HUES64 (cell line): ENCODE results near the gene NECTIN1.

Experiments used
- H3K27ac ChIP-seq: 2 replicates; pipeline ENCODE4 v1.7.0; 2013; ENCODE audit warnings: low read depth, low read length, inconsistent platforms
- H3K27me3 ChIP-seq: 2 replicates; pipeline ENCODE4 v1.6.1; 2013; ENCODE audit warnings: mild to moderate bottlenecking, low read length; ENCODE audit not compliant: insufficient read depth
- H3K36me3 ChIP-seq: 2 replicates; pipeline ENCODE4 v1.6.1; 2013; ENCODE audit warnings: mild to moderate bottlenecking, low read length; ENCODE audit not compliant: insufficient read depth
- H3K4me1 ChIP-seq: 2 replicates; pipeline ENCODE4 v1.6.1; 2013; ENCODE audit warnings: mild to moderate bottlenecking, low read length, moderate library complexity; ENCODE audit not compliant: insufficient read depth
- H3K4me3 ChIP-seq: 2 replicates; pipeline ENCODE4 v1.5.1; 2013; ENCODE audit warnings: mild to moderate bottlenecking, low read length, moderate library complexity
- H3K9ac ChIP-seq: 2 replicates; pipeline ENCODE4 v1.6.1; 2013; ENCODE audit warnings: mild to moderate bottlenecking, low read depth, low read length
- H3K9me3 ChIP-seq: 2 replicates; pipeline ENCODE4 v1.6.1; 2013; ENCODE audit warnings: low read depth, low read length; ENCODE audit not compliant: insufficient read depth
- WGBS: fragments of 150-250, 120-280 bp; methylation state at CpG from one replicate; pipeline ENCODE4 v1.1.7; 2013; ENCODE audit warnings: missing lambda C conversion rate; 5-methylcytosine and 5-hydroxymethylcytosine counted together

The NECTIN1 gene

GRCh38 chr11:119676461-119677020 is 52.5 kb downstream of the NECTIN1 start:
- Histone ChIP-seq H3K27ac (no peak overlapping the region), H3K4me3 (no peak overlapping the region), H3K4me1 (no peaks in the 10 kb centered on the region), H3K9ac (no peak overlapping the region), H3K9me3 (peaks cover 13% of the 10 kb centered on the region), H3K27me3 (no peaks in the 10 kb centered on the region), H3K36me3 (peaks cover 69% of the 10 kb centered on the region)
- 89% methylated on average over 10 of the region's 10 CpGs for WGBS

DNA sequence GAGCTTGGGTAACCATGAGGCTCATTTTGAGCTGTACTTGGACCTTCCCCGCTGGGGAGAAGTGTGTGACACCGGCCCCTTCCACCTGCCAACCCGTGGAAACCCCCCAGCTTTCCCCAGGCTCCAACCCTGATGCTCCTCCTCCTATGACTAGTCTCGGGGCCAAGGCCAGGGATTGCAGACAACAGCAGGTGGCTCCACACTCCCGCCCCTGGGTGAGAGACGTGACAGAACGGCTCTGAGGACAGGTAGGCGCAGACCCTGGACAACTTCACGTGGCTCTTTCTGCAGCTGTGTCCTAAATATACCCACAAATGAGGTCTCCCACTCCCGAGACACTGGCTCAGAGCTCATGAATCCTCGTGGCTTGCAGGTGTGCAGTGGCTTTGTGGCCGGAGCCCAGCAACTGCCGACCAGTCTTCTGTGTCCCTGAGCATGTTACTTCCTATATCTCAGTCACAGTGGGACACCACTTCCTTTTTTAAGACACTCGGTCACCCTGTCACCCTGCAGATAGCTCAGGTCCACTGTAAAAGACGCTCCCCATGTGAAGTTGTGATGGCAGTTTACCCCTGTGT is 55.2 kb downstream of the NECTIN1 start:
- peaks cover 13% of the 10 kb centered on the region for H3K9me3 ChIP-seq
- H3K4me3 ChIP-seq, result no peak overlapping the region
- no peaks in the 10 kb centered on the region for H3K4me1 ChIP-seq
- WGBS, result 86% methylated on average over 15 of the region's 15 CpGs
- no peak overlapping the region for H3K27ac ChIP-seq
- H3K9ac ChIP-seq, result no peak overlapping the region
- H3K36me3 ChIP-seq, result peaks cover 71% of the 10 kb centered on the region
- no peaks in the 10 kb centered on the region for H3K27me3 ChIP-seq

DNA sequence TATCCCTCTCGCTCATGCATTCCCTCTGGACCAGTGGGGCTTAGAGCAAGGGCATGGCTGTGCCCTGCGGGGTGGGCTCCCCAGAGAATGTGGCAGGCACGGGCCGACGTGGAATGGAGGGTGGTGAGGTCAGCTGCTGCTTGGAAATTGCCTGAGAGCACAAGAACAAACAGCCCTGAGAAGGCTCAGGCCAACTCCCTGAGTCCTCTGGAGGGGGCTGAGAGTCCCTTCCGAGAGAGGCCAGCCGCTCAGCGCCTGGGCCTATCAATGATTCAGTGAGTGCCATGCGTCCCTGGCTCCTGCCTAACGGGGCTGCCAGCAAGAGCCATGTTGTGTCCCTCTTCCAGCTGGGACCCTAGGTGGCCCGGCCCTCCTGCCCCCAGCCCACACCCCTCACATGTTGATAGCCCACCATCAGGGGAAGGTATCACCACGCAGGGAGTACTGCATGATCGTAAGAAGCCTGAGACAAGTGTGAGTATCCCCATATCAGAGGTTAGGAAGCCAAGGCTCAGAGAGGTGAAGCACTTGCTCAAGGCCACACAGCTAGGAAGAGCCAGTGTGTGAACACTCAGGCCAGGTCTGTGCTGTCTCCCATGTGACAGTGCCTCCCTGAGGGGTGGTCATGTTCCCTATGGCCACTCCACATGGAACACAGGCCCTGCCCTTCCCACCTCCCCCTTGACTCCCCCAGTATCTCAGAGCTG is 55.8 kb downstream of the NECTIN1 start:
- Histone ChIP-seq H3K36me3 (peaks cover 67% of the 10 kb centered on the region), H3K4me1 (no peaks in the 10 kb centered on the region), H3K27me3 (no peaks in the 10 kb centered on the region), H3K9ac (no peak overlapping the region), H3K4me3 (no peak overlapping the region), H3K27ac (no peak overlapping the region), H3K9me3 (peaks cover 9% of the 10 kb centered on the region)
- WGBS, result 93% methylated on average over 13 of the region's 13 CpGs

- H3K9ac ChIP-seq, result no peak overlapping the region
- H3K9me3 ChIP-seq, result peaks cover 3% of the 10 kb centered on the region; the same call in 1 of the 2 replicates
- 93% methylated on average over 7 of the region's 7 CpGs for WGBS
- no peaks in the 10 kb centered on the region for H3K4me1 ChIP-seq
- no peaks in the 10 kb centered on the region for H3K27me3 ChIP-seq
- peaks cover 61% of the 10 kb centered on the region for H3K36me3 ChIP-seq
- no peak overlapping the region for H3K4me3 ChIP-seq
- H3K27ac ChIP-seq, result no peak overlapping the region
Observed at GRCh38 chr11:119672597-119672996, 56.4 kb downstream of the NECTIN1 start.

- H3K27me3 ChIP-seq, result no peaks in the 10 kb centered on the region
- no peaks in the 10 kb centered on the region for H3K9me3 ChIP-seq
- no peaks in the 10 kb centered on the region for H3K4me1 ChIP-seq
- H3K36me3 ChIP-seq, result peaks cover 51% of the 10 kb centered on the region
- H3K27ac ChIP-seq, result no peak overlapping the region
- H3K9ac ChIP-seq, result no peak overlapping the region
- no peak overlapping the region for H3K4me3 ChIP-seq
- WGBS, result 91% methylated on average over 12 of the region's 12 CpGs
Observed at GRCh38 chr11:119671561-119672015, 57.4 kb downstream of the NECTIN1 start.

DNA sequence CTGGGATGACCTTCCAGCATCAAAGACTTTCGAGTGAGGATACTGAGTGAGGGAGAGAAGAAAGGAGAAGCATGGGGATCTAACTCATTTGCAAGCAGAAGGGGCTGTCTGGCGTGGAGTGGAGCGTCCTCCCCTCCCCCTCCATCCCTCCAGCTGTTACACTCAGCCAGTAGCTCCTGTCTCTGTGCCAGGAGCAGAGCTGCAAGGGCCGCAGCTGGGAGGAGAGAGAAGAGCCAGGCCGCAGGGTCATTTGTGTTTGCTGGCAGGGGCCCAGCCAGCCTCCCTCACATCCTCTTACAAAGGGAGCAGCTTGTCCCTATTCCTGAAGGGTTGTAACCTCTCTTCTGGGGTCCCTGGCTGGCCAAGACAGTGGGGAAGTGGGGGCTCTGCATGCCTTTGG is 57.9 kb downstream of the NECTIN1 start:
- Histone ChIP-seq H3K4me1 (no peaks in the 10 kb centered on the region), H3K27ac (no peak overlapping the region)

DNA sequence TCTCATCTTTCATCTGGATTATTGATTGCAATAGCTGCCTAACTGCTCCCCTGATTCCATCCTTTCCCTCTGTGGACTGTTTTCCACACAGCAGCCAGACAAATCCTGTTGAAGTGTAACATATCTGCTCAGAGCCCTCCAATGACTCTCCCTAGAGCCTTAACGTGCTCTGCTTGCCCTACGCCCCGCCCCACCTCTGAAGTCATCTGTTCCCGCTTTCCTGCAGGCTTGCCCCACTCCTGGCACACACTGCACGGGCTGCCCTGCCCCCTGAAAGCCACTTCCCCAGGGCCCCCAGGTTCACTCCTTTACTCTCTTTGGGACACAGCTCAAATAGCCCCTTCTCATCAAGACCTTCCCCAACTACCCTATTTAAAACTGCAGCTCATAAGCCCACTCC is 59.5 kb downstream of the NECTIN1 start:
- peaks cover 40% of the 10 kb centered on the region for H3K36me3 ChIP-seq
- no peak overlapping the region for H3K27ac ChIP-seq

More for the DNA sequence above, 57.9 kb downstream of the NECTIN1 start:
- Histone ChIP-seq H3K36me3 (peaks cover 47% of the 10 kb centered on the region), H3K4me3 (no peak overlapping the region), H3K27me3 (no peaks in the 10 kb centered on the region), H3K9me3 (no peaks in the 10 kb centered on the region), H3K9ac (no peak overlapping the region)
- WGBS, result 68% methylated on average over 5 of the region's 5 CpGs

DNA sequence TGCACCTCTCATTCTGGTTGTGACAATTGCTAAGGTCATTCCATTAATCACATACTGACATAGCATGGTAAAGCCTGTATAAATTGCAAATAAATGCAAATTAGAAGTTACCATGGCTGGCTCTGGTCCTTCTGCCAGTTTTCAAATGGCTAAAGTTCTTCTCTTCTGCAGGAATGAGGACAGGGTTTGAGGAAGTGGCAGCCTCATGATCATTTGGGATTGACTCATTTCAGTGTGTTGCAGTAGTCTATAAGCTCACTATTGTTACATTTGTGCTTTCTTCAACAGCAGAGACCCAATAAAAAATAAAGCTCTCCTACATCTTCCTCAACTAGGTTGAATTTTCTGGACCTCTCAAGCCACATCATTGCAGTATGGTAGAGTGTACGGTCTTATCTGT is 60.3 kb downstream of the NECTIN1 start:
- Histone ChIP-seq H3K36me3 (peaks cover 32% of the 10 kb centered on the region), H3K9ac (no peak overlapping the region), H3K27ac (no peak overlapping the region), H3K4me3 (no peak overlapping the region), H3K27me3 (no peaks in the 10 kb centered on the region), H3K9me3 (no peaks in the 10 kb centered on the region), H3K4me1 (peaks cover 7% of the 10 kb centered on the region)
- 96% methylated on average over 1 of the region's 1 CpG for WGBS

More for the DNA sequence above, 59.5 kb downstream of the NECTIN1 start:
- no peaks in the 10 kb centered on the region for H3K27me3 ChIP-seq
- WGBS, result 88% methylated on average over 5 of the region's 5 CpGs
- no peaks in the 10 kb centered on the region for H3K4me1 ChIP-seq
- H3K4me3 ChIP-seq, result no peak overlapping the region
- H3K9ac ChIP-seq, result no peak overlapping the region
- H3K9me3 ChIP-seq, result no peaks in the 10 kb centered on the region

DNA sequence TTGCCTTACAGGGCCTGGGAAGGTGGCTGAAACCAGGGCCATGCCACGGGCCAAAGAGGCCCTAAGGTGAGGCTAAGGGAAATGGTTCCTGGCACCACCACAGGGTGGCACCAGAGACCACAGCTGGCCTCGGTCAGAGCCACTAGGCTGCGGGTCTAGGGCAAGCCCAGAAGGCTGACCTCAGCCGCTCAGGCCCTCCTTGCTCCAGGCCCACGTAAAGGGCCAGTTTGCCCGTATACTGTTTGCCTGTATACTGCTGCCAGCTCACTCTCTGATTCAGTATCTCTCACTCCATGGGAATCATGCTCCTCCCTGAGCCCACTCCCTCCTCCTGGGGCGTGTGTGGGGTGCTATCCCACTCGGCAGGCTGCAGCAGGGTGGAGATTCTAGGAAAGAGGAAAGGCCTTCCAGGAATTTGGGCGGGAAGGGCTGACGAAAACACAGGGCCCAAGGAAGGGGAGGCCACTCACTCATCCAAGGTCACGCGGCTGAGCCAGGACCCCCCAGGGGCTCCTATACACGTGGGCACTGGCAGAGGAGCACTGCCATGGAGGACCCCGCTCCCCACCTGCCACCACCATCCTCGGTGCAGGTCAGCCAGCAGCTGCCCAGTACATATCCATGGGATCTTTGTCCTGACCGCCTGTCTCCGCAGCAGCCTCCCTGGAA is 62.4 kb downstream of the NECTIN1 start:
- Histone ChIP-seq H3K4me3 (no peak overlapping the region), H3K27ac (no peak overlapping the region), H3K27me3 (no peaks in the 10 kb centered on the region), H3K9ac (no peak overlapping the region), H3K4me1 (peaks cover 11% of the 10 kb centered on the region), H3K9me3 (no peaks in the 10 kb centered on the region), H3K36me3 (peaks cover 13% of the 10 kb centered on the region)
- 53% methylated on average over 17 of the region's 17 CpGs for WGBS

DNA sequence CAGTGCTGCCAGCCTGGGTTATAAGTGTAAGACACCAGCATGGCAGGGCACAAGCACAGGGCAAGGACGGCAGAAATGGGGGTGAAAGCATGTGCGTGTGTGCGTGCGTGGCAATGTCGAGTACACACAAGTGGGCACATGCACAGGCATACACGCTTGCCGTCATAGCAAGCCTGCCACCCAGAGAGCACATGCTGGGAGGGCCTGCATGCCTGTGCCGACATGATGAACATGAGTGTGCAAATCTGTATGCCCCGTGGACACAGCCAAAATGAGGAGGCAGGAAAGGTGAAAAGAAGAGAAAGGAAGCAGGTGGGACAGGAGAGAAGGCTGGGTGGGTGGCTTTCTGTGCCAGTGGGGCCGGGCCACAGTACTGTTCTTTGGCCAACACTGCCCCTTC is 62.9 kb downstream of the NECTIN1 start:
- Histone ChIP-seq H3K4me1 (peaks cover 11% of the 10 kb centered on the region), H3K4me3 (no peak overlapping the region), H3K9ac (no peak overlapping the region), H3K27ac (no peak overlapping the region), H3K27me3 (no peaks in the 10 kb centered on the region), H3K9me3 (no peaks in the 10 kb centered on the region), H3K36me3 (peaks cover 12% of the 10 kb centered on the region)
- WGBS, result 90% methylated on average over 10 of the region's 10 CpGs
